Measurements from ENCODE around the gene DOP1B. TPM values are rescaled to one million over a fixed set of nuclear protein-coding genes. Genes with fewer than 3 reads are reported as not detected.
A peak's percentile ranks its signal among the peaks of the same experiment; 100 is the strongest.

DOP1B gene
- total RNA-seq, 1 experiment from 2014 or later = 16.5 TPM

- H3K4me1 ChIP-seq (ENCODE audit: insufficient read depth, low read length, poor library complexity, severe bottlenecking) = no peaks in the 10 kb centered on the region
- H3K4me3 ChIP-seq (ENCODE audit: low read depth, low read length, poor library complexity, severe bottlenecking) = no peak overlapping the region
- H3K27ac ChIP-seq (ENCODE audit: low read depth, low read length, poor library complexity, severe bottlenecking) = no peak overlapping the region
- intact Hi-C loops (cut with micrococcal nuclease; ENCODE audit: unreplicated experiment) = no loop called here
- no peaks in the 10 kb centered on the region for H3K9me3 ChIP-seq (ENCODE audit: low read depth, low read length, poor library complexity, severe bottlenecking)
- H3K27me3 ChIP-seq (replicated peaks; ENCODE audit: insufficient read depth, low read depth, low read length, poor library complexity) = no peaks in the 10 kb centered on the region
- no TSS peak for BruUV-seq (replicated peaks)
- ChIA-PET POLR2A (ENCODE audit: low non-redundant PET) (no interaction called here), CTCF (no interaction called here)
- H3K36me3 ChIP-seq (ENCODE audit: insufficient read depth, low read length, poor library complexity, severe bottlenecking) = no peaks in the 10 kb centered on the region
- no peak for TF ChIP-seq EZH2 (IDR thresholded peaks at IDR 0.05; ENCODE audit: borderline replicate concordance, low read depth, low read length, poor library complexity, severe bottlenecking)
- TF ChIP-seq, protein P1, sequence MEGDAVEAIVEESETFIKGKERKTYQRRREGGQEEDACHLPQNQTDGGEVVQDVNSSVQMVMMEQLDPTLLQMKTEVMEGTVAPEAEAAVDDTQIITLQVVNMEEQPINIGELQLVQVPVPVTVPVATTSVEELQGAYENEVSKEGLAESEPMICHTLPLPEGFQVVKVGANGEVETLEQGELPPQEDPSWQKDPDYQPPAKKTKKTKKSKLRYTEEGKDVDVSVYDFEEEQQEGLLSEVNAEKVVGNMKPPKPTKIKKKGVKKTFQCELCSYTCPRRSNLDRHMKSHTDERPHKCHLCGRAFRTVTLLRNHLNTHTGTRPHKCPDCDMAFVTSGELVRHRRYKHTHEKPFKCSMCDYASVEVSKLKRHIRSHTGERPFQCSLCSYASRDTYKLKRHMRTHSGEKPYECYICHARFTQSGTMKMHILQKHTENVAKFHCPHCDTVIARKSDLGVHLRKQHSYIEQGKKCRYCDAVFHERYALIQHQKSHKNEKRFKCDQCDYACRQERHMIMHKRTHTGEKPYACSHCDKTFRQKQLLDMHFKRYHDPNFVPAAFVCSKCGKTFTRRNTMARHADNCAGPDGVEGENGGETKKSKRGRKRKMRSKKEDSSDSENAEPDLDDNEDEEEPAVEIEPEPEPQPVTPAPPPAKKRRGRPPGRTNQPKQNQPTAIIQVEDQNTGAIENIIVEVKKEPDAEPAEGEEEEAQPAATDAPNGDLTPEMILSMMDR (conservative IDR thresholded peaks at IDR 0.05; ENCODE audit: low read depth, low read length) = no peak
- DNase-seq (ENCODE audit: low spot score) = no peak
Observed at GRCh38 chr21:36124395-36124794, 32.2 kb upstream of the DOP1B start.

DNA sequence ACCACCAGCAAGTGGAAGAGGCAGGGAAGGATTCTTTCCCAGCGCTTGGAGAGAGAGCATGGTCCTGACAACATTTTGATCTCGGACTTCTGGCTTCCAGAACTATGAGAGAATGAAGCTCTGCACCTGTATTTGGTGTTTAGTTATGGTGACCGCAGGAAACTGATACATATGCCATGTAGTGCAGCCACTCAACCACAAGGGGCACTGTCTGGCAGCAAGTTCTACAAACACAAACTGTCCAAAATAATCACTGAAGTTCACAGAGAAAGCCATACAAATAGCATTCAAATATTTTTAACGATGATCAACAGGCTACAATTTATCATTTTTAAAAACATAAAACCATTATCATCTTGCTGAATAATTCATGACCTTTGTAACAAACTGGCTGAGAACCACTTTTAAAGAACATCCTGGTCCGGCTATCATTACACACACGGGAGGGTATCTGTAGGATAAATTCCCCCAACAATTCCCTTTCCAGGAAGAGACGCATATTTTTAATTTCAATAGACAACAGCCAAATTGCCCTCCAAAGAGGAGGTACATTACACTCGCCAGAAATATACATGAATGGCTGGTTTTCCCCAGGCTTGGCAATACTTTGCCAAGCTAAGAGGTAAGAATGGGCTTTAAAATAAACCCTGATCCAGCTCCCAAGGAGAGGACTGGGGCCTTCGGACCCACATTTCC lies 31.0 kb upstream of the DOP1B start:
- no peaks in the 10 kb centered on the region for H3K4me1 ChIP-seq (ENCODE audit: insufficient read depth, low read length, poor library complexity, severe bottlenecking)
- CTCF ChIA-PET = interaction anchor here (0.5 to 1.0 kb wide), 3 partner anchors 10 to 504 kb away, joined by 3 to 4 read pairs (median 3); no protein-coding TSS in a partner anchor
- H3K4me3 ChIP-seq (ENCODE audit: low read depth, low read length, poor library complexity, severe bottlenecking) = no peak overlapping the region
- TF ChIP-seq EZH2 (IDR thresholded peaks at IDR 0.05; ENCODE audit: borderline replicate concordance, low read depth, low read length, poor library complexity, severe bottlenecking) = no peak
- TF ChIP-seq, protein P1 (conservative IDR thresholded peaks at IDR 0.05; ENCODE audit: low read depth, low read length) = peak; percentile 97
- no peaks in the 10 kb centered on the region for H3K36me3 ChIP-seq (ENCODE audit: insufficient read depth, low read length, poor library complexity, severe bottlenecking)
- no peak overlapping the region for H3K27ac ChIP-seq (ENCODE audit: low read depth, low read length, poor library complexity, severe bottlenecking)
- no peaks in the 10 kb centered on the region for H3K9me3 ChIP-seq (ENCODE audit: low read depth, low read length, poor library complexity, severe bottlenecking)
- BruUV-seq (replicated peaks) = no TSS peak
- DNase-seq (ENCODE audit: low spot score) = peak; percentile 60
- intact Hi-C loops (cut with micrococcal nuclease; ENCODE audit: unreplicated experiment) = no loop called here
- H3K27me3 ChIP-seq (replicated peaks; ENCODE audit: insufficient read depth, low read depth, low read length, poor library complexity) = no peaks in the 10 kb centered on the region
- POLR2A ChIA-PET (ENCODE audit: low non-redundant PET) = no interaction called here

DNA sequence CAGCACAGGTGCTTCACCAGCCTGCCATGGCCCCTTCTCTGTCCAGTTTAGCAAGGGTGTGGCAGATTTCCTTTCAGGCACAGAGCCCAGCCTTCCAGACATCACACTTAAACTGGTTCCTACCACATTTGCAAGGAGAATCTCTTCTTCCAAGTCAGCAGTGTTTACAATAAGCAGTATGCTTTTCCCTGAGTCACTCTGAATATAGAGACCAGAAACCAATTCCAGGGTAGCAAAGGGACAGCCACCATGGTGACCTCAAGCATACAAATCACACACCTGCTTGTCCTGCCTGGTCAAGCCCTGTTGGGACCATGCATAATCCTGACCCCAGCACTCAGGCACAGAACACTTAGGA lies 30.4 kb upstream of the DOP1B start:
- Histone ChIP-seq H3K9me3 (ENCODE audit: low read depth, low read length, poor library complexity, severe bottlenecking) (no peaks in the 10 kb centered on the region), H3K4me3 (ENCODE audit: low read depth, low read length, poor library complexity, severe bottlenecking) (no peak overlapping the region), H3K27me3 (replicated peaks; ENCODE audit: insufficient read depth, low read depth, low read length, poor library complexity) (no peaks in the 10 kb centered on the region), H3K36me3 (ENCODE audit: insufficient read depth, low read length, poor library complexity, severe bottlenecking) (no peaks in the 10 kb centered on the region), H3K4me1 (ENCODE audit: insufficient read depth, low read length, poor library complexity, severe bottlenecking) (no peaks in the 10 kb centered on the region), H3K27ac (ENCODE audit: low read depth, low read length, poor library complexity, severe bottlenecking) (no peak overlapping the region)
- ChIA-PET CTCF (interaction anchor here (0.5 to 0.6 kb wide), 2 partner anchors 14 to 504 kb away, joined by 4 to 8 read pairs; no protein-coding TSS in a partner anchor), POLR2A (ENCODE audit: low non-redundant PET) (no interaction called here)
- intact Hi-C loops (cut with micrococcal nuclease; ENCODE audit: unreplicated experiment) = no loop called here
- no peak for TF ChIP-seq EZH2 (IDR thresholded peaks at IDR 0.05; ENCODE audit: borderline replicate concordance, low read depth, low read length, poor library complexity, severe bottlenecking)
- TF ChIP-seq, protein P1 (conservative IDR thresholded peaks at IDR 0.05; ENCODE audit: low read depth, low read length) = no peak
- BruUV-seq (replicated peaks) = no TSS peak
- no peak for DNase-seq (ENCODE audit: low spot score)

Data from A673 (cell line).